Hepatocyte (in vitro differentiated cells): ENCODE data around the gene IFT88. TPM values are rescaled to one million over a fixed set of nuclear protein-coding genes. Genes with fewer than 3 reads are reported as not detected.

Experiments used
- DNase-seq: peaks from one replicate; pipeline ENCODE4 v3.0.0-alpha.2; 2016; ENCODE audit warnings: low spot score
- H2AFZ ChIP-seq: fragments of 200-600 bp; sonication (generic); 2 replicates; pipeline ENCODE4 v1.6.0; 2016; ENCODE audit warnings: antibody characterized with exemption, mild to moderate bottlenecking
- H3K27ac ChIP-seq: fragments of 200-600 bp; sonication (generic); 2 replicates; pipeline ENCODE4 v1.5.1; 2016; ENCODE audit warnings: mild to moderate bottlenecking
- H3K27me3 ChIP-seq: fragments of 200-600 bp; sonication (generic); 2 replicates; pipeline ENCODE4 v1.6.1; 2016
- H3K36me3 ChIP-seq: fragments of 200-600 bp; sonication (generic); replicated peaks from 2 replicates; pipeline ENCODE4 v1.5.1; 2016; ENCODE audit warnings: low read depth; ENCODE audit not compliant: insufficient read depth
- H3K4me1 ChIP-seq: fragments of 200-600 bp; sonication (generic); 2 replicates; pipeline ENCODE4 v1.5.1; 2016; ENCODE audit warnings: mild to moderate bottlenecking, moderate library complexity; ENCODE audit not compliant: insufficient read depth
- H3K4me2 ChIP-seq: fragments of 200-600 bp; sonication (generic); 2 replicates; pipeline ENCODE4 v1.6.0; 2016
- H3K4me3 ChIP-seq: fragments of 200-600 bp; sonication (generic); 2 replicates; pipeline ENCODE4 v1.5.1; 2016; ENCODE audit warnings: mild to moderate bottlenecking
- H3K79me2 ChIP-seq: fragments of 200-600 bp; sonication (generic); 2 replicates; pipeline ENCODE4 v1.6.0; 2017; ENCODE audit warnings: mild to moderate bottlenecking
- H3K9me2 ChIP-seq: fragments of 200-600 bp; sonication (generic); replicated peaks from 2 replicates; pipeline ENCODE4 v1.6.0; 2017; ENCODE audit warnings: mild to moderate bottlenecking; ENCODE audit not compliant: insufficient read depth
- H3K9me3 ChIP-seq: fragments of 200-600 bp; sonication (generic); 2 replicates; pipeline ENCODE4 v1.5.1; 2016; ENCODE audit warnings: low read depth, mild to moderate bottlenecking
- H4K20me1 ChIP-seq: fragments of 200-600 bp; sonication (generic); 2 replicates; pipeline ENCODE4 v1.6.0; 2016; ENCODE audit warnings: mild to moderate bottlenecking; ENCODE audit not compliant: insufficient read depth, poor library complexity, severe bottlenecking
- CTCF ChIP-seq: fragments of 200-600 bp; sonication (generic); IDR thresholded peaks from 2 replicates; pipeline ENCODE4 v1.5.1; 2016; ENCODE audit warnings: antibody characterized with exemption, mild to moderate bottlenecking; ENCODE audit not compliant: poor library complexity
- EZH2 ChIP-seq: fragments of 200-600 bp; sonication (generic); IDR thresholded peaks from 2 replicates; pipeline ENCODE4 v1.6.1; 2016; ENCODE audit warnings: antibody characterized with exemption, mild to moderate bottlenecking, borderline replicate concordance
- EZH2phosphoT487 ChIP-seq: fragments of 200-600 bp; sonication (generic); IDR thresholded peaks from one replicate; pipeline ENCODE4 v1.6.1; 2018; ENCODE audit warnings: antibody characterized with exemption, mild to moderate bottlenecking, low read depth, moderate library complexity; ENCODE audit not compliant: unreplicated experiment, severe bottlenecking
- WGBS: methylation state at CpG from one replicate; pipeline ENCODE4 v1.1.6; 2016; ENCODE audit warnings: low lambda C conversion rate; ENCODE audit errors: missing lambda C conversion rate; 5-methylcytosine and 5-hydroxymethylcytosine counted together
- polyA plus RNA-seq: library from polyadenylated mRNA; unstranded; fragments of >200 nt; fragmentation: Nextera tagmentation; extraction: Ambion mirVana; gene quantifications from 2 replicates; pipeline ENCODE4 v1.2.1, GENCODE V29; 2016
- total RNA-seq: library from RNA; depleted of rRNA; stranded (reverse); fragments of >200 nt; gene quantifications from 2 replicates; pipeline ENCODE4 v1.2.3, GENCODE V29; 2014

IFT88 gene
- total and polyA plus RNA-seq, 2 experiments from 2014 or later = 9.2 to 19.2 TPM

GRCh38 chr13:20664351-20664750 is 97.4 kb downstream of the IFT88 start:
- H3K36me3 ChIP-seq = no peaks in the 10 kb centered on the region
- TF ChIP-seq CTCF (no peak), EZH2phosphoT487 (no peak), EZH2 (no peak)
- no peak overlapping the region for H3K4me2 ChIP-seq

GRCh38 chr13:20666948-20667347 is 100.0 kb downstream of the IFT88 start:
- Histone ChIP-seq H2AFZ (no peak overlapping the region), H3K4me1 (no peaks in the 10 kb centered on the region), H3K9me2 (no peaks in the 10 kb centered on the region), H3K79me2 (no peaks in the 10 kb centered on the region), H3K36me3 (no peaks in the 10 kb centered on the region), H3K9me3 (no peaks in the 10 kb centered on the region), H4K20me1 (no peaks in the 10 kb centered on the region), H3K27ac (no peak overlapping the region), H3K4me3 (no peak overlapping the region), H3K27me3 (no peaks in the 10 kb centered on the region), H3K4me2 (no peak overlapping the region)
- DNase-seq = no peak
- WGBS = 72% methylated on average over 4 of the region's 4 CpGs
- TF ChIP-seq EZH2 (no peak), EZH2phosphoT487 (no peak), CTCF (no peak)

More at GRCh38 chr13:20664351-20664750, 97.4 kb downstream of the IFT88 start:
- H3K4me3 ChIP-seq = no peak overlapping the region
- no peaks in the 10 kb centered on the region for H3K27me3 ChIP-seq
- H3K9me2 ChIP-seq = no peaks in the 10 kb centered on the region
- no peaks in the 10 kb centered on the region for H3K79me2 ChIP-seq
- no peak for DNase-seq
- H4K20me1 ChIP-seq = no peaks in the 10 kb centered on the region
- no peaks in the 10 kb centered on the region for H3K9me3 ChIP-seq
- no peak overlapping the region for H3K27ac ChIP-seq
- no peaks in the 10 kb centered on the region for H3K4me1 ChIP-seq
- H2AFZ ChIP-seq = no peak overlapping the region

GRCh38 chr13:20667857-20668437 is 101.0 kb downstream of the IFT88 start:
- Histone ChIP-seq H3K79me2 (no peaks in the 10 kb centered on the region), H2AFZ (no peak overlapping the region), H3K9me2 (no peaks in the 10 kb centered on the region), H3K4me2 (no peak overlapping the region), H3K4me3 (no peak overlapping the region), H3K4me1 (no peaks in the 10 kb centered on the region), H3K9me3 (no peaks in the 10 kb centered on the region), H4K20me1 (no peaks in the 10 kb centered on the region), H3K27me3 (no peaks in the 10 kb centered on the region), H3K36me3 (no peaks in the 10 kb centered on the region), H3K27ac (no peak overlapping the region)
- no peak for DNase-seq
- 60% methylated on average over 4 of the region's 4 CpGs for WGBS
- TF ChIP-seq EZH2 = no peak
- no peak for TF ChIP-seq CTCF
- TF ChIP-seq EZH2phosphoT487 = no peak
